Measurements from ENCODE around the gene GPR68. TPM values are rescaled to one million over a fixed set of nuclear protein-coding genes. Genes with fewer than 3 reads are reported as not detected.
"Not testable (repeated sequence)": the region's sequence is repeated elsewhere in the genome, so short reads cannot be mapped to it uniquely, and the experiment has no call there.

The GPR68 gene
- total and polyA plus RNA-seq, 5 donors: 0.25 to 1.0 (median 0.79) TPM

DNA sequence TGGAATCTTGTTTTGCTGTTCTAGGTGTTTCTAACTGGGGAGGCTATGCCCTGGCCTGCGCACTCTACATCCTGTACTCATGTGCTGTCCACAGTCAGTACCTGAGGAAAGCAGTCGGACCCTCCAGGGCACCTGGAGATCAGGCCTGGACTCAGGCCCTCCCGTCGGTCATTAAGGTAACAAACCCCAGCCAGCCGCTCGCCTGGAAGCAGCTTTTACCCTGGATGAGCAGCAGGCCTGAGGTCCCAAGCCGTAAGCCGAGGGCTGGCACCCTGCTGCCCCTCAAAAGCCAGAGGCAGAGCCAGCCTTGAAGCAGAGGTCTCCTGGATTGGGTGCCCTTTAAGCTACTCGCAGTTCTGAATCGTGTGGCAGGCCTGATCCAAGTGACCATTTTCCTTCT is 29.1 kb downstream of the GPR68 start:
- Histone ChIP-seq H3K4me1 (ENCODE audit: control insufficient read depth, insufficient read depth, low read length) (no peaks in the 10 kb centered on the region), H3K4me3 (ENCODE audit: low read length) (no peak overlapping the region), H3K27me3 (ENCODE audit: control insufficient read depth, insufficient read depth) (no peaks in the 10 kb centered on the region), H3K9me3 (ENCODE audit: control insufficient read depth, low read length) (no peaks in the 10 kb centered on the region), H3K27ac (ENCODE audit: low read length) (no peak overlapping the region)
- intact Hi-C loops (cut with DNase I): no loop called here
- DNase-seq (no peak), ATAC-seq (no peak)
- WGBS: 97% methylated on average over 10 of the region's 10 CpGs

DNA sequence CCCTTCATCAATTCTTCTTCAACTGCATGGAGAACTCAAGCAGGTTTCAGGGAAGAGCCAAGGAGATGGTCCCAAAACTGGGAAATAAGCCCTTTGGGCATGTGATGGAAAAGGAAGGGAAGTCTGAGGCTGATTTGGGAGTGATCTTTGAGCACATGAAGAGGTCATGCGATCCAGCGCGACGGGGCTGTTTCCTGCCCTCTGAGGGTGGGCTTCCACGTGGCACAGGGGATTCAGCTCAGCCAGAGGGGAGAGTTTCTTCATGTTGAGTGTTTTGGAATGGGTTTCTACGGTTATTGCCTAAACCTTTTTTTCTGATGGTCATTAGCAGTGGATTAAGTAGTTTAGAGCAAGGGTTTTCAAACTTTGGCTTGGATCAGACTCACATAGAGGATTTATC is 30.2 kb downstream of the GPR68 start:
- DNase-seq (no peak), ATAC-seq (no peak)
- Histone ChIP-seq H3K4me3 (ENCODE audit: low read length) (no peak overlapping the region), H3K27me3 (ENCODE audit: control insufficient read depth, insufficient read depth) (no peaks in the 10 kb centered on the region), H3K4me1 (ENCODE audit: control insufficient read depth, insufficient read depth, low read length) (no peaks in the 10 kb centered on the region), H3K27ac (ENCODE audit: low read length) (no peak overlapping the region), H3K9me3 (ENCODE audit: control insufficient read depth, low read length) (no peaks in the 10 kb centered on the region)
- intact Hi-C loops (cut with DNase I): no loop called here
- WGBS: 84% methylated on average over 6 of the region's 6 CpGs

DNA sequence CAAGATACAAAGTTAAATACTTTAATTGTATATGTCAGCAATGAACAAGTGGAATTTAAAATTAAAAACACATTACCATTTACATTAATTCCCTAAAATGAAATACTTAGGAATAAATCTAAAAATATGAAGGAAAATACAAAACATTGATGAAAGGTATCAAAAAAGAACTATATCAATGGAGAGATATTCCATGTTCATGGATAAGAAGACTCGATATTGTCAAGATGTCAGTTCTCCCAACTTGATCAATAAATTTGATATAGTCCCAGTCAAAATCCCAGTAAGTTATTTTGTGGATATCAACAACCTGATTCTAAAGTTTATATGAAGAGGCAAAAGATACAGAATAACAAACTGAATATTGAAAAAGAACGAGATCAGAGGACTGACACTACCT is 33.5 kb downstream of the GPR68 start:
- H3K27me3 ChIP-seq (ENCODE audit: control insufficient read depth, insufficient read depth): no peaks in the 10 kb centered on the region
- DNase-seq (no peak), ATAC-seq (no peak)
- H3K4me1 ChIP-seq (ENCODE audit: control insufficient read depth, insufficient read depth, low read length): no peaks in the 10 kb centered on the region
- H3K9me3 ChIP-seq (ENCODE audit: control insufficient read depth, low read length): no peaks in the 10 kb centered on the region
- intact Hi-C loops (cut with DNase I): no loop called here
- H3K27ac ChIP-seq (ENCODE audit: low read length): no peak overlapping the region
- 98% methylated on average over 2 of the region's 2 CpGs for WGBS
- no peak overlapping the region for H3K4me3 ChIP-seq (ENCODE audit: low read length)

DNA sequence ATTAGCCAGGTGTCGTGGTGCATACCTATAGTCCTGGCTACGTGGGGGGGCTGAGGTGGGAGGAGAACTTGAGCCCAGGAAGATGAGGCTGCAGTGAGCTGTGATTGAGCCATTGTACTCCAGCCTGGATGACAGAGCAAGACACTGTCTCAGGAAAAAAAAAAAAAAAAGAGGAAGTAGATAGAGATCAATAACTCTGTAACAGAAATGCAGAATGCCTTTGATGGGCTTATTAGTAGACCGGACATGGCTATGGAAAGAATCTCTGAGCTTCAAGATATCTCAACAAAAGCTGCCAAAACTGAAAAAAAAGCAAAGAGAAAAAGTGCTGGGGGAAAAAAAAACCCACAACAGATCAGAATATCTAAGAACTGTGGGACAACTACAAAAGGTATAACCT is 37.5 kb downstream of the GPR68 start:
- no peak overlapping the region for H3K27ac ChIP-seq (ENCODE audit: low read length)
- no peaks in the 10 kb centered on the region for H3K27me3 ChIP-seq (ENCODE audit: control insufficient read depth, insufficient read depth)
- ATAC-seq (no peak), DNase-seq (no peak)
- WGBS: 87% methylated on average over 3 of the region's 3 CpGs
- no peak overlapping the region for H3K4me3 ChIP-seq (ENCODE audit: low read length)
- H3K4me1 ChIP-seq (ENCODE audit: control insufficient read depth, insufficient read depth, low read length): peaks cover 1% of the 10 kb centered on the region
- intact Hi-C loops (cut with DNase I): no loop called here
- no peaks in the 10 kb centered on the region for H3K9me3 ChIP-seq (ENCODE audit: control insufficient read depth, low read length)

DNA sequence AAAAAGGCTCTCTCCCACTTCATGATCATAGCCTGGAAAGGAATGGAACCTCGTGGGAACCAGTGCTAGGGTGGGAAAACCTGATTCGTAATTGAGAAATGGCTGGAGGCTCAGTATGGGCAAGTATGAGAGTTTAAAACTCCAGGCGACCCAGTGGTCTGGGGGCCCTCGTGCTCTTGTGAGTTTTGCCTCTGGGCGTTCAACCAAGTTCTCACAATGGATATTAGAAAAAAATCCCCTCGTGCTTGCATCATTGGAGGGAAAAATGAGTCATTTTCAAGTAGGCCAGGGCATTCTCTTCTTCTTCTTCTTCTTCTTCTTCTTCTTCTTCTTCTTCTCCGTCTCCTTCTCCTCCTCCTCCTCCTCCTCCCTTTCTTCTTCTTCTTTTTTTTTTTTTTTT is 39.0 kb downstream of the GPR68 start:
- Histone ChIP-seq H3K27me3 (ENCODE audit: control insufficient read depth, insufficient read depth) (no peaks in the 10 kb centered on the region), H3K9me3 (ENCODE audit: control insufficient read depth, low read length) (no peaks in the 10 kb centered on the region), H3K4me1 (ENCODE audit: control insufficient read depth, insufficient read depth, low read length) (peaks cover 2% of the 10 kb centered on the region), H3K4me3 (ENCODE audit: low read length) (no peak overlapping the region), H3K27ac (ENCODE audit: low read length) (no peak overlapping the region)
- ATAC-seq (no peak), DNase-seq (no peak)
- WGBS: 84% methylated on average over 7 of the region's 7 CpGs
- intact Hi-C loops (cut with DNase I): no loop called here

DNA sequence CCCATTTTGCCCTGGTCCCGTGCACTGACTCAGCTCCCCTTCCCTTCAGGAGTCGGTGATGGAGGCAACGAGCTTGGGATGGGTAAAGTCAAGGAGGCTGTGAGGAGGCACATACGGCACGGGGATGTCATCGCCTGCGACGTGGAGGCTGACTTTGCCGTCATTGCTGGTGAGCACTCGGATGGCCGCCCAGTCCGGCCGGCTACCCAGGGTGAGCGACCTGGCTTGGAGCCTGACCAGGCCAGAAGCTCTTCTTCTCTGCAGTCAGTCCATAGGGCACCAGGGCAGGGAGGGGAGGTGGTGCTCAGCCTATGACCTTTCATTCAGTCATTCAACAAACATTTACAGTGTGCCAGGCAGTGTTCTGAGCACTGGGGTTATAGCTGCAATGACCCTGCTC is 39.8 kb downstream of the GPR68 start:
- DNase-seq (no peak), ATAC-seq (no peak)
- H3K4me3 ChIP-seq (ENCODE audit: low read length): no peak overlapping the region
- H3K27ac ChIP-seq (ENCODE audit: low read length): no peak overlapping the region
- no peaks in the 10 kb centered on the region for H3K9me3 ChIP-seq (ENCODE audit: control insufficient read depth, low read length)
- intact Hi-C loops (cut with DNase I): no loop called here
- 97% methylated on average over 14 of the region's 14 CpGs for WGBS
- H3K4me1 ChIP-seq (ENCODE audit: control insufficient read depth, insufficient read depth, low read length): peaks cover 2% of the 10 kb centered on the region
- H3K27me3 ChIP-seq (ENCODE audit: control insufficient read depth, insufficient read depth): no peaks in the 10 kb centered on the region

DNA sequence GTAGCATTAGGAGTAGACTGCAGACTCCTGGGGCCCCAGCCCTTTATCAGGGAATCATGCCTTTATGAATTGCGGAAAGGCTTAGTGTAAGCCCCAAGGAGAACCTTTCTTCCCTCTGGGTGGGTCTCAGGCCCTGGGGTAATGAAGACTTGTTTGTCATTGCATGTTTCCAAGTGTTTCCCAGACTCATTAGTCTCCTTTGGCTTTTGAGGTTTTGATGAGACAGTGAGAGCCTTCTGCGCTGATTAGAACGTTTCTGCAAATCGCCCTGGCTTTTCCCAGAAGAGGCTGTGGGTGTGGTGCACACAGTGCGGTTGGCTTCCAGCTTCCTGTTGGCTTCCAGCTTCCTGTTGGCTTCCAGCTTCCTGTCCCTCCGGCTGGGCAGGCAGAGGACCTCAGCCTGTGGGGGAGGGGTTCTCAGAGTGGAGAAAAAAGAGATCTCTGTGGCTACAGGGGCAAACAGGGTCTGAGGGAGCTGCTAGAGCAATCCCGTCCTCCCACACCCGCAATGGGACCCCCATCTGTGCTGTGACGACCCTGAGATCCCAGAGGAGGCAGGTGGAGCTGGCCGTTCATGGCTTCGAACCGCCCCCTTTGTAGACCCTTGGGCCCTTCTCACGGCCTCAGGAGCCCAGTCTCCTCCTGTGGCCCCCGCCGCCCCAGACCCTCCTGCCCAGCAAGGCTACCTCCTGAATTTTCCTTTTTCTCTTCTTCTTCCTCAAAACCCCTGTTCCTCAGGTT is 42.1 kb downstream of the GPR68 start:
- Histone ChIP-seq H3K4me3 (ENCODE audit: low read length) (no peak overlapping the region), H3K27ac (ENCODE audit: low read length) (peak overlapping the region; percentile 48), H3K9me3 (ENCODE audit: control insufficient read depth, low read length) (no peaks in the 10 kb centered on the region), H3K4me1 (ENCODE audit: control insufficient read depth, insufficient read depth, low read length) (peaks cover 2% of the 10 kb centered on the region), H3K27me3 (ENCODE audit: control insufficient read depth, insufficient read depth) (no peaks in the 10 kb centered on the region)
- DNase-seq: peak; percentile 75 to 87 (median 82)
- intact Hi-C loops (cut with DNase I): no loop called here
- ATAC-seq: peak; percentile 89 to 93
- 71% methylated on average over 15 of the region's 15 CpGs for WGBS

DNA sequence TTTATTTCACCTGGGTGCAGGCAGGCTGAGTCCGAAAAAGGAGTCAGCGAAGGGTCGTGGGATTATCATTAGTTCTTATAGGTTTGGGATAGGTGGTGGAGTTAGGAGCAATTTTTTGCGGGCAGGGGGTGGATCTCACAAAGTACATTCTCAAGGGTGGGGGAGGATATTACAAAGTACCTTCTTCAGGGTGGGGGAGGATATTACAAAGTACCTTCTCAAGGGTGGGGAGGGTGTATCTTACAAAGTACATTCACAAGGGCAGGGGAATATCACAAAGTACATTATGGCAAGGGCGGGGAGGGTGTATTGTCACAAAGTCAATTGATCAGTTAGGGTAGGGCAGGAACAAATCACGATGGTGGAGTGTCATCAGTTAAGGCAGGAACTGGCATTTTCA is 43.7 kb downstream of the GPR68 start:
- DNase-seq; H3K4me3 ChIP-seq (ENCODE audit: low read length); intact Hi-C loops (cut with DNase I); H3K9me3 ChIP-seq (ENCODE audit: control insufficient read depth, low read length); H3K27ac ChIP-seq (ENCODE audit: low read length); H3K4me1 ChIP-seq (ENCODE audit: control insufficient read depth, insufficient read depth, low read length); ATAC-seq; H3K27me3 ChIP-seq (ENCODE audit: control insufficient read depth, insufficient read depth): not testable (repeated sequence)
- 96% methylated on average over 6 of the region's 6 CpGs for WGBS

DNA sequence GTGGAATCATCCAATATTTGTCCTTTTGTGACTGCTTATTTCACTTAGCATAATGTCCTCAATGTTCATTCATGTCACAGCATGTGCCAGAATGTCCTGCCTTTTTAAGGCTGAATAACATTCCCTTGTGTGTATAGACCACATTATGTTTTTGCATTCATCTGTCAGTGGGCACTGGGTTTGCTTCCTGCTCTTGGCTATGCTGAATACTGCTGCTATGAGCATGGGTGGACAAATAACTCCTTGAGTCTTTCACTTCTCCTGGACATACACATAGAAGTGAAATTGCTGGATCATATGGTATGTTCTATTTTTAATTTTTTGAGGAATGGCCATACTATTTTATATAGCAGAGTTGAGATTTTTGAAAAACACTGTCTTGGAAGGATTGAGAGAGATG is 46.9 kb downstream of the GPR68 start:
- Histone ChIP-seq H3K4me3 (ENCODE audit: low read length) (no peak overlapping the region), H3K27me3 (ENCODE audit: control insufficient read depth, insufficient read depth) (no peaks in the 10 kb centered on the region), H3K9me3 (ENCODE audit: control insufficient read depth, low read length) (no peaks in the 10 kb centered on the region), H3K27ac (ENCODE audit: low read length) (no peak overlapping the region), H3K4me1 (ENCODE audit: control insufficient read depth, insufficient read depth, low read length) (peaks cover 2% of the 10 kb centered on the region)
- DNase-seq (no peak), ATAC-seq (no peak)
- intact Hi-C loops (cut with DNase I): no loop called here

DNA sequence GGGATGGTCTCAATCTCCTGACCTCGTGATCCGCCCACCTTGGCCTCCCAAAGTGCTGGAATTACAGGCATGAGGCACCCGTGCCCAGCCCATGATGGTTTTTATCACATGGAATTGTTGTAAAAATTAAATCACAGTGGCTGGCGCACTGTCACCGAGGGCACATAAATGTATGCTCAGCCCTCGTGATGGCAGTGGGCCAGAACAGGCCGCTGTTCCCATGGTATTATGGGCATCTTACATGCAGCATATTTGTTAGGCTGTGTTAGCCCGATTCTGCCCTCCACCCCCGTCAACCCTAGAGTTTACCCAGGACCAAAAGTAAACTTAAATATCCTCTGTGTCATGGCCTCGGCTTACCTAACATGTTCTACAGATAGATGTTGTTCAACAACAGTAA is 48.6 kb downstream of the GPR68 start:
- intact Hi-C loops (cut with DNase I): no loop called here
- no peak for ATAC-seq
- Histone ChIP-seq H3K27me3 (ENCODE audit: control insufficient read depth, insufficient read depth) (no peaks in the 10 kb centered on the region), H3K9me3 (ENCODE audit: control insufficient read depth, low read length) (no peaks in the 10 kb centered on the region), H3K27ac (ENCODE audit: low read length) (no peak overlapping the region), H3K4me3 (ENCODE audit: low read length) (no peak overlapping the region), H3K4me1 (ENCODE audit: control insufficient read depth, insufficient read depth, low read length) (no peaks in the 10 kb centered on the region)
- DNase-seq: no peak
- 92% methylated on average over 10 of the region's 10 CpGs for WGBS

DNA sequence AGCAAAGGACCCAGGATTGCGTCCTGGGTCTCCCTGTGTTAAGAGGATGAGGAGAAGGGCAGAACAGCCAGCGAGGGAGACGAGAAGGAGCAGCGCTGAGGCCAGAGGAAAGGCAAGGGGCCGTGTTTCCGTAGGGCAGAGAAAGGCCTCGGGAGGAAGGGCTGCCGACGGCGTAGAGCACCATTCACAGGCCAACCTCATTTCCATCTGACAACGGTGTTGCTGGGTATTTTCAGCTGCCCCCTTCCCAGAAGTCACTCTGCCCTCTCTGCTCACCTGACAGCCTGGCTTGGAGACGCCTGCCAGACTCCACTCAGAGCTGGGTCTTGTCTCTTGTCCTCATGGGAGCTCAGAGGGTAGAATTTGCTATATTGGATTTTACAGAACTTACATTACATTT is 51.4 kb downstream of the GPR68 start:
- WGBS: 80% methylated on average over 12 of the region's 12 CpGs
- Histone ChIP-seq H3K27ac (ENCODE audit: low read length) (no peak overlapping the region), H3K9me3 (ENCODE audit: control insufficient read depth, low read length) (no peaks in the 10 kb centered on the region), H3K27me3 (ENCODE audit: control insufficient read depth, insufficient read depth) (no peaks in the 10 kb centered on the region), H3K4me1 (ENCODE audit: control insufficient read depth, insufficient read depth, low read length) (no peaks in the 10 kb centered on the region), H3K4me3 (ENCODE audit: low read length) (no peak overlapping the region)
- ATAC-seq (no peak), DNase-seq (no peak)
- intact Hi-C loops (cut with DNase I): no loop called here

DNA sequence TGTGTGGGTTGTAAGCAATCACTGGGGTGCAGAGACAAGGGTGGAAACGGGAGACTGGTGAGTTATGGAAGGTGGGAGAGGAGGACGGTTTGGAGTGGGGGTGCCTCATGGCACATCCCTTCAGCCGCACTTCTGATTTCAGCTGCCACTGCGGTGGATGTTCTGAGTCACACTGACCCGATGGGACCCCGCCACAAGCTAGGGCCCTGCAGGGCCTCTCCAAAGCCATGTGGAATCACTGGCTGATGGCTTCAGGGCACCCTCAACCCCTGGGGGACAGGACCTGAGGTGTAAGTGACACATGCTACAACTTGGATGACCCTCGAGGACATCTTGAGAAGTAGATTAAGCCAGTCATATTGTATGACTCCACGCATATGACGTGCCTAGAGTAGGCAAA is 53.7 kb downstream of the GPR68 start:
- Histone ChIP-seq H3K27ac (ENCODE audit: low read length) (no peak overlapping the region), H3K9me3 (ENCODE audit: control insufficient read depth, low read length) (no peaks in the 10 kb centered on the region), H3K27me3 (ENCODE audit: control insufficient read depth, insufficient read depth) (no peaks in the 10 kb centered on the region), H3K4me3 (ENCODE audit: low read length) (no peak overlapping the region), H3K4me1 (ENCODE audit: control insufficient read depth, insufficient read depth, low read length) (no peaks in the 10 kb centered on the region)
- DNase-seq: no peak
- intact Hi-C loops (cut with DNase I): no loop called here
- no peak for ATAC-seq
- WGBS: 91% methylated on average over 9 of the region's 9 CpGs

All from right cardiac atrium (tissue), 5 donors.